Prostate gland (tissue), 2 donors: ENCODE measurements around the gene PBRM1. TPM values are rescaled to one million over a fixed set of nuclear protein-coding genes. Genes with fewer than 3 reads are reported as not detected.
A peak's percentile ranks its signal among the peaks of the same experiment; 100 is the strongest.
"Not testable (repeated sequence)": the region's sequence is repeated elsewhere in the genome, so short reads cannot be mapped to it uniquely, and the experiment has no call there.

Experiments
- DNase-seq: peaks from one replicate; pipeline ENCODE4 v3.0.0-alpha.2; 2019; ENCODE audit warnings: low spot score
- H3K27ac ChIP-seq, 2 donors: fragments of 200-600 bp; sonication (generic); 2 replicates each; pipeline ENCODE4 v1.5.1; 2017 to 2019
- H3K27me3 ChIP-seq: fragments of 200-600 bp; sonication (generic); replicated peaks from 2 replicates; pipeline ENCODE4 v1.5.1; 2019; ENCODE audit not compliant: insufficient read depth
- H3K36me3 ChIP-seq, 2 donors: fragments of 200-600 bp; sonication (generic); 1 replicate in 1 of 2; 2 replicates in 1 of 2; pipeline versions ENCODE4 v1.5.1 to v1.8.1; 2017 to 2019
- H3K4me1 ChIP-seq: fragments of 200-600 bp; sonication (generic); replicated peaks from 2 replicates; pipeline ENCODE4 v1.5.1; 2019
- H3K4me3 ChIP-seq, 2 donors: fragments of 200-600 bp; sonication (generic); 2 replicates each; pipeline ENCODE4 v1.5.1; 2017 to 2019
- H3K9me3 ChIP-seq: fragments of 200-600 bp; sonication (generic); 2 replicates; pipeline ENCODE4 v1.5.1; 2017
- POLR2A ChIP-seq: fragments of 450-650 bp; IDR thresholded peaks from one replicate; pipeline ENCODE4 v1.6.1; 2016; ENCODE audit warnings: antibody characterized with exemption, mild to moderate bottlenecking
- POLR2AphosphoS5 ChIP-seq: sonication (generic); formaldehyde crosslinking; IDR thresholded peaks from one replicate; pipeline ENCODE4 v1.6.1; 2017; ENCODE audit warnings: antibody characterized with exemption
- WGBS: methylation state at CpG from one replicate; pipeline ENCODE4 v1.1.5; 2018; 5-methylcytosine and 5-hydroxymethylcytosine counted together
- intact Hi-C: fragments of 100-400 bp; cut with DNase I; formaldehyde crosslinking; loops from one replicate; pipeline ENCODE4 v1.14.2; 2022
- total RNA-seq, 2 donors: library from RNA; depleted of rRNA; stranded (reverse); fragments of >200 nt; gene quantifications; one replicate each; pipeline ENCODE4 v1.1.0, GENCODE V29; 2016
- TF ChIP-seq, protein P1 (sequence below), 4 experiments: fragments of 200-600 bp in 2 of 4; fragments of 450-650 bp in 2 of 4; sonication (generic) in 2 of 4; IDR thresholded peaks; 1 replicate in 3 of 4; 2 replicates in 1 of 4; pipeline ENCODE4 v1.5.1; 2016 to 2019; ENCODE audit warnings: antibody characterized with exemption in 4 of 4, mild to moderate bottlenecking in 2 of 4, moderate library complexity in 2 of 4

The PBRM1 gene
- total RNA-seq, 2 donors from 2014 or later = 72.5 to 77.5 TPM

DNA sequence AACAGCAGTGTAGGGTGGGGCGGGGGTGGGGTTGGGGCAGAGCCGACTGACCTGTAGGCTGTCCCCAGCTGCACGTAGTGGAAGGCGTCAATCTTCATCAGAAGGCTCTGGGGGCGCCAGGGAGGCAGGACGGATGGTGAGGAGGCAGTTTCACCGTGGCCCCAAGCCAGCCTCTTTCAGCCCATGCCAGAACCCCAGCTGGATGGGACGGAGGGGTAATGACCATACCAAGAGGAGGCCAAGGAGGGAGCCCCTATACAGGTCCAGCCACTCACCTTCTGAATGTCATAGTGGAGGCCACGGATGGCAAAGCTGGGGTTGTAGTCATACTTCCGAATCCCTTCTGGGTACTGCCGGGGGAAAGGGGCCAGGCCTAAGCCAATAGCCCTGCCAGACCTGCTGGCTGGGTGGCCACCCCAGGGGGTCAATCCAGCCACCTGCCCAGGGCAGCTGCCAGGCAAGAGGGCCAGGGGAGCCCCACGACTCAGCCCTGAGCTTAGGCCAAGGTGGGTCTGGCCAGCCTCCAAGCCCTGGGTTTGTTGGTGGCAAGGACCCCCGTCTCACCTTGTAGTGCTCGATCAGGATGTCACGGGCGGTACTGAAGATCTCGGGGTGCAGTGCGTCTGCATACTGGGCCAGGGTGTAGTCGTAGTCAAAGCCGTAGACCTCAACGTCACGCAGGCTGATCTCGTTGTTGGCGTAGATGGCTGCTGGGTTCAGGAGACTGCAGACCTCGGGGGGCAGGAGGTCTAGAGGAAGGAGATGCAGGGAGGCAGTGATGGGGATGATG is 156.9 kb downstream of the PBRM1 start:
- Histone ChIP-seq H3K4me1 (peaks cover 3% of the 10 kb centered on the region), H3K36me3 (no peaks in the 10 kb centered on the region), H3K27ac (peak overlapping the region in 1 of 2 donors; percentile 73), H3K27me3 (no peaks in the 10 kb centered on the region), H3K4me3 (no peak overlapping the region), H3K9me3 (no peaks in the 10 kb centered on the region)
- 88% methylated on average over 22 of the region's 25 CpGs for WGBS
- intact Hi-C loops = no loop called here
- DNase-seq = no peak
- TF ChIP-seq POLR2AphosphoS5 (no peak), POLR2A (no peak)
- TF ChIP-seq, protein P1, sequence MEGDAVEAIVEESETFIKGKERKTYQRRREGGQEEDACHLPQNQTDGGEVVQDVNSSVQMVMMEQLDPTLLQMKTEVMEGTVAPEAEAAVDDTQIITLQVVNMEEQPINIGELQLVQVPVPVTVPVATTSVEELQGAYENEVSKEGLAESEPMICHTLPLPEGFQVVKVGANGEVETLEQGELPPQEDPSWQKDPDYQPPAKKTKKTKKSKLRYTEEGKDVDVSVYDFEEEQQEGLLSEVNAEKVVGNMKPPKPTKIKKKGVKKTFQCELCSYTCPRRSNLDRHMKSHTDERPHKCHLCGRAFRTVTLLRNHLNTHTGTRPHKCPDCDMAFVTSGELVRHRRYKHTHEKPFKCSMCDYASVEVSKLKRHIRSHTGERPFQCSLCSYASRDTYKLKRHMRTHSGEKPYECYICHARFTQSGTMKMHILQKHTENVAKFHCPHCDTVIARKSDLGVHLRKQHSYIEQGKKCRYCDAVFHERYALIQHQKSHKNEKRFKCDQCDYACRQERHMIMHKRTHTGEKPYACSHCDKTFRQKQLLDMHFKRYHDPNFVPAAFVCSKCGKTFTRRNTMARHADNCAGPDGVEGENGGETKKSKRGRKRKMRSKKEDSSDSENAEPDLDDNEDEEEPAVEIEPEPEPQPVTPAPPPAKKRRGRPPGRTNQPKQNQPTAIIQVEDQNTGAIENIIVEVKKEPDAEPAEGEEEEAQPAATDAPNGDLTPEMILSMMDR (IDR thresholded peaks at IDR 0.05) = no peak

DNA sequence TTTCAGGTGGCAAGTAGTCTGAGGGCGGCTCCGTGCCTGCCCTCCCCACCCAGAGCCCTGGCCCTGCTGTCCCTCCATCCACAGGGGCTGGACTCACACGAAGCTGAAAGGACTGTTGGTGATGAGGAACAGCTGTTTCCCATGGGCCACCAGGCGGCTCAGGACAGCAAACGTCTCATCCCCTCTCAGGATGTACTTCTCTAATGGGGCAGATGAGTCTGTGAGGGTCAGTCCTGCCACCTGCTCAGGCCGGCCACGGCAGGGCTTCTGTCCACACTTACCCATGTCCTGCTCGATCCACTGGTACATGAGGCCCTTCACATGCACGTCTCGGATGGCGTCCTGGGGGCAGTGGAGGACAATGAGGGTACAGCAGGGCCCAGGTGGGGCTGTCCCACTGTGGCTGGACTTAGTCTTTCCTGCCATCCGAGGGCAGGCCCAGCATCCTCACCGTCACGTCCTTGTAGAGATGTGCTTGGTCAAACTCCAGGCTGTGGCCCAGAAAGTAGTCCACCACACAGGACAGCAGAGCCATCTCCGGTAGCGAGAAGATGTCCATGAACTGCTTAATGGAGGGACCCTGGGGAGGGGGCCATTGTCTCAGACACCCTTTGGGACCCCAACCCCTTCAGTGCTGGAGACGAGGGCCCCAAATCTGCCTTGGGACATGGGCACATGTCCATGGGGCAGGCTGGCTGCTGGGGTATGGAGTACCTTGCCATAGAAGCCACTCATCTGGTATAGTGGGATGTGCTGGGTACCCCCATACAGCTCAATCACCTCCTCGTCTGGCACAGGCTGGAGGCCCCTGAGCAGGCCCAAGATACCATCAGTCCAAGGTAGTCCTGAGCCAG is 157.8 kb downstream of the PBRM1 start:
- Histone ChIP-seq H3K9me3 (no peaks in the 10 kb centered on the region), H3K4me3 (no peak overlapping the region), H3K27ac (no peak overlapping the region), H3K4me1 (peaks cover 3% of the 10 kb centered on the region), H3K36me3 (no peaks in the 10 kb centered on the region), H3K27me3 (no peaks in the 10 kb centered on the region)
- DNase-seq = no peak
- 70% methylated on average over 18 of the region's 18 CpGs for WGBS
- TF ChIP-seq, protein P1 (IDR thresholded peaks at IDR 0.05) = no peak
- TF ChIP-seq POLR2AphosphoS5 (no peak), POLR2A (no peak)
- intact Hi-C loops = no loop called here

DNA sequence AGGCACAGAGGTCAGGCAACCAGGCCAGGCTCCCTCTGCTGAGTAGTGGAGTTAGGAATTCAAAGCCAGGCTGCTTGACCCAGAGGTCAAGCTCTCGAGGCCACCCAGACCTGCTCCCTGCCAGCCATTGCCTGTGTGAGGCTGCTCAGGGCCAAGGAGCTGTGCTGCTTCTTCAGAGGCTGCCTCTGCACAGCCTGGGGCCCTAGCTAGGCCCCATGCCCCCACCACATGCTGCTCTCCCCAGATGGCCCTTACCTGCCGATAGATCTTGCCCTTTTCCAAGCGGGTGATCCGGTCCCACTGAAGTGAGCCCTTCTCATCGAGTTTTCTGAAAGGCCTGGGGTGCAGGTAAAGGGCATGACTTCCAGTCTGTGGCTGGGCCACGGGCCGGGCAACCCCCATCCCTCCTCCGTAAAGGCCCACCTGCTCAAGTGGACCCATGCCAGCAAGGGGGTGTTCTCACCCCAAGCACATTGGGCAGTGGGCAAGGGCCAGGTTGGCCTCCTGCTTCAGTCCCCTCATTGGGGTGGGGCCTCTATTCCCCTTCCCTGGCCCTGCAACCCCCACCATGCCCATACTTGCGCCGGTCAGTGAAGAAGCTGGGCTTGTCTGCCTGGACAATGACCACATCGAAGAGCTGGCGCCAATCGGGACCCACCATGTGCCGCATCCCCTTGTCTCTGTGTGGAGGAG is 158.5 kb downstream of the PBRM1 start:
- Histone ChIP-seq H3K4me1 (peaks cover 3% of the 10 kb centered on the region), H3K27ac (peak overlapping the region in 1 of 2 donors; percentile 22), H3K27me3 (no peaks in the 10 kb centered on the region), H3K9me3 (no peaks in the 10 kb centered on the region), H3K4me3 (no peak overlapping the region), H3K36me3 (no peaks in the 10 kb centered on the region)
- TF ChIP-seq POLR2A = no peak
- no peak for TF ChIP-seq POLR2AphosphoS5
- TF ChIP-seq, protein P1 (IDR thresholded peaks at IDR 0.05) = no peak
- DNase-seq = no peak
- intact Hi-C loops = no loop called here
- WGBS = 84% methylated on average over 14 of the region's 14 CpGs

DNA sequence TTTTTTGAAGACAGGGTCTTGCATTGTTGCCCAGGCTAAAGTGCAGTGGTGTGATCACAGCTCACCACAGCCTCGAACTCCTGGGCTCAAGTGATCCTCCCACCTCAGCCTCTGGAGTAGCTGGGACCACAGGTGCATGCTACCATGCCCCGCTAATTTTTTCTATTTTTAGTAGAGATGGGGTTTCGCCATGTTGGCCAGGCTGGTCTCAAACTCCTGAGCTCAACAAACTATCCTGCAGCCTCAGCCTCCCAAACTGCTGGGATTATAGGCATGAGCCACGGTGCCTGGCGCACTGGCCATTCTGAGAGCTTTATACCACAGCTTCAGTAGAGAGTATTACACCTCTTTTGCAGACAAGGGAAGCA is 159.1 kb downstream of the PBRM1 start:
- DNase-seq, intact Hi-C loops, H3K27me3 ChIP-seq, H3K4me3 ChIP-seq, H3K4me1 ChIP-seq, H3K36me3 ChIP-seq, H3K9me3 ChIP-seq: not testable (repeated sequence)
- H3K27ac ChIP-seq = peak overlapping the region; percentile 43 to 74
- 88% methylated on average over 5 of the region's 5 CpGs for WGBS
